GM19467 (cell line): Measurements from ENCODE around the gene CLIC5.

ENCODE experiments used
- ATAC-seq: cut with Tn5 transposase; IDR thresholded peaks from one replicate; pipeline ENCODE4 v1.9.1; 2021; ENCODE audit warnings: mild to moderate bottlenecking, moderate library complexity; ENCODE audit not compliant: unreplicated experiment

Gene CLIC5

DNA sequence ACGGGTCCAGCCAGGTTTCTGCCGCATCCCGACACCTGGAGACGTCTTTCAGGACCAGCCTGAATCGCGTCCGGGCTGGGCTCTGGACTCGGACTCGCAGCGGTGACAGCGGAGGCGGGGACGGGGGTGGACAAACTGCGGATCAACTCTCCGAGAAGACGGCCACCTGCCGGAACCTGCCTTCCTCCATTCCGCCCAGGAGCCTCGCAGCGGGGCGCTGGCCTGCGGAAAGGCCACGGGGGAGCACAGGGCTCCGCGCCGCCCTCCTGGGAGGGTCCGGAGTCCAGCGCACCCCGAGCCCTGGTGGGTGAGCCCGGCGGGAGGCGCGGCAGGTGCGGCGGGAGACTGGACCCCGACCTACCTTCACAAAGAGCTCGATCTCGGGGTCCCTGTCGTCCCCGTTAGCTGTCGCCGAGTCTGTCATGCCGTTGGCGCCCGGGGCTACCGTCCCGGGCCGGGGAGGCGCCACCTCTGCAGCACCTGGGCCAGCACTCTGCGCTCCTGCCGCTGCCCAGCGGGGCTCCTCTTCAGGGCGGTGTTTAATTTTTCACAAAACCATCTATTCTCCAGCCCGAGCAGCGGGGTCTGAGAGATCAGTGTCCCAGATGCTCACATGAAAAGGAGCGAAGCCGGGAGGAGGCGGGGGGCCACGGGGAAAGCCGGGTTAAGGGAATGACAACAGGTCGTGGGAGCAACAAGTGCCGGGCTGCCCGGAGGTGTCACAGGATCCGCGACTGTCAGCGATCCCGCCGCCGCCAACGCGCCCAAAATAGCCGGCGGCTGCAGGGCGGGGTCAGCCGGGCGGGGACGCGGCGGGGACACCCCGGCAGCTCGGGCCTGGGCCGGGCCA lies at the start of gene CLIC5:
TSS of gene CLIC5 (minus strand) at position 742 of the 850 bp plus-strand sequence. CDS start at position 424, 318 bp downstream.
- no peak for ATAC-seq

DNA sequence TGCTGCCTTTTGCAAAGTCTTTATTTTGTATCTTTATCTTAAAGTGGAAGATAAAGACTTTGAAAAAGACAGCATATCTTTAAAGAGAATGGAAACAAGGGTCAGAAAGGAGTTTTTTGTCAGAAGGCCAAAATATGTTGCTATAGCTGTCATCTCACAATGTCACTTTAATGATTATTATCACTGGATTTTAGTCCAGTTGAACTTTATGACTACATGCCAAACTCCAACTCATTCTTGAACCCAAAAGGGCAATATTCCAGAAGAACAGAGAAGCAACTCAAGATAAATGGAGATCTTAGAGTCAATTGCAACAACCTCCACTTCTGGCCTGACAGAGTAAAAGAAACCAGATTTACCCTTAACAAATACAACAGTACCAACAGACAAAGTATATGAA lies 47.3 kb upstream of the CLIC5 start:
- no peak for ATAC-seq

DNA sequence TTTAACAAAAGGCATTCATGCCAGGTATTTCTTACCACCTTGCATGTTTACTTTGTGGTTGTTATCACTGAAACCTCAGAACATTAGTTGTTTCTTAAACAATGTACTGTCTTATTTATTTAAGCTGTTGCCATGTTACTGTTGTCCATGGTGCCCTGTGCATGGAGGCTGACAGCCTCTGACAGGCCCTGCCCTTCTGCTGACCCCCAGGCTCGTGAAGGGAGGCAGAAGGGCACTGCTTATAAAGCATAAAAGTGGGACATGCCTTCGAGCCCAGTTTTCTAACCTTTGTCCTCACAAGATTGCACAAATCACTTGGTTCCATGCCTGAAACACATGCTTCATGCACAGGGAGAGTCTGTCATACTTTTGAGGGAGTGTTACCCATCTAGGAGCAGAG lies 46.7 kb upstream of the CLIC5 start:
- no peak for ATAC-seq

DNA sequence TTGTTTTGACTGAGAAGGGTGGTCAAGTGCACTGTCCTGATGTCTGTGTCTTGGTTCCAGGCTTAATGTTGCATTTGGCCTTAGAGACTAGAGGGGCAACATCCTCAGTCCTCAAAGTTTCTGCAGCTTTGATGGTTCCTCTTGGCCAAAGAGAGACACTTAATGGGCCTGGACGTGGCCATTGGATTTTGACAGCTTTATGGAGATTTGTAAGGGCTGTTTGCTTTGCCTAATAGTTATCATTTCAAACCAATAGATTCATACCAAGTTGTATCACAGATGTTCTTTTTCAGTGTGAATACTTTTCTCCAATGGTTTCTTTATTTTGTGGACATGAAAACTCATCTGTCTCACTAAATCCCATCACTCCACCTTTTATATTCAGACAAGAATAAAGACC lies 45.8 kb upstream of the CLIC5 start:
- ATAC-seq, result no peak

DNA sequence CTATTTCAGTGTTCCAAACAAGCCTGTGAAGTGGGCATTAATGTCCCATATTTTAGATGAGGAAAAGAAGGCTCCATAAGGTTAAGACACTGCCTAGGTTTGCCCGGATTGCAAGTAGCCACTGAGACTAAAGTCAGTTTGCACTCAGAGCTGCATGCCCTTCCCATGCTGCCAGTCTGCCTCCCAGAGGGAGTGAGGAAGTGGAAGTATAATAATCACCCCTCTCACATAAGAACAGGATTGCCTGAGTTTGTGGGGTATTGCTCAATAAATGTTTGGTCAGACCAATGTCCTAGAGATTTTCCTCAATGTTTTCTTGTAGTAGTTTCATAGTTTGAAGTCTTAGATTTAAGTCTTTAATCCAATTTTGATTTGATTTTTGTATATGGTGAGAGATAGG lies 43.9 kb upstream of the CLIC5 start:
- ATAC-seq, result no peak

DNA sequence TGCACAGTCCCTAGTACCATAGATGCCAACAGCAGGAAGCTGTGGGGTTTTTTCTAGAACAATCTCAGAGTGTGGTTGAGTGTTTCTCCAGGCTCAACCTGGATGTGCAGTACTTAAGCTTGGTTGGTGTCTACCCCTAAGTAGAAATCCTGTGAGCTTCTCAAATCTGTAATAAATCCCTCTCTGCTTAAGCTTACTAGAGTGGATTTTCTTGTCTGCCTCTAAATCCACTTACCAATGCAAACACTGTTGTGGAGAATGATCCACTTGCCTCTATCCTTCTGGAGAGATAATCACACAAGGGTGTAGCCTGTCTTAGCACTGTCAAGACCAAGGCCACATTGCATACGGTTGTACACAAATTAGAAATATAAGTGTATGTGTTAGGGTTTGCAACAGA lies 43.3 kb upstream of the CLIC5 start:
- ATAC-seq, result no peak

DNA sequence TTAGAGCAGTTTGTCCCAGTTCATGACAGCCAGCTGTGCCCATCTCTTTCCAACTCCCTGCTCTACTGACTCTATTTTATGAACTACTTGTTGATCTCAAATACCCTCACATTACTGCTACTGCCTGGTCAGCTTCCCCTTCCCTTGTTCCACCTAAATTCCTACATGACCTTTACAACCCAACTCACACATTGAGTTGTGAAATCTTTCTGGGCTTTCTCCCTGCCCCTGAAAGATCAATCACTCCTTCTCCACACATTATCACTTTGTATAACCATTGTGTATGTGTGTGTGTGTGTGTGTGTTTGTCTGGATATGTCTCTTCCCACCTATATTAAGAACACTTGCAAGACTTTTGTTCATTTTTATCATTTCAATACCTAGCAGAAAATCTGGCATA lies 42.1 kb upstream of the CLIC5 start:
- no peak for ATAC-seq

DNA sequence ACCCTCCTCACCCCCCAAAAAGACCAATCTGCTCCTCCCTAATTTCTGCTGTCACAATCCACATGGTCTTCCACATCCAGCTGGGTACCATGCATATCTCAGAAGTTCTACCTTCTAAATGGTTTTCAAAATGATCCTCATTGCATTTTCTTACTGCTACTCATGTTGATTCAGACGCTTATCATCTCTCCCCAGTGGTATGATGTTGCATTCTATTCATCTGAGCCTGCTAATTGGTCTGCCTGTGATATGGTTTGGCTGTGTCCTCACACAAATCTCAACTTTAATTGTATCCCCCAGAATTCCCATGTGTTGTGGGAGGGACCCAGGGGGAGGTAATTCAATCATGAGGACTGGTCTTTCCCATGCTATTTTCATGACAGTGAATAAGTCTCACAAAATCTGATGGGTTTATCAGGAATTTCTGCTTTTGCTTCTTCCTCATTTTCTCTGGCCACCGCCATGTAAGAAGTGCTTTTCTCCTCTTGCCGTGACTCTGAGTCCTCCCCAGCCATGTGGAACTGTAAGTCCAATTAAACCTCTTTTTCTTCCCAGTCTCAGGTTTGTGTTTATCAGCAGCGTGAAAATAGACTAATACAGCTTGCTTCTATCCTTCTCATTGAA lies 41.4 kb upstream of the CLIC5 start:
- no peak for ATAC-seq

DNA sequence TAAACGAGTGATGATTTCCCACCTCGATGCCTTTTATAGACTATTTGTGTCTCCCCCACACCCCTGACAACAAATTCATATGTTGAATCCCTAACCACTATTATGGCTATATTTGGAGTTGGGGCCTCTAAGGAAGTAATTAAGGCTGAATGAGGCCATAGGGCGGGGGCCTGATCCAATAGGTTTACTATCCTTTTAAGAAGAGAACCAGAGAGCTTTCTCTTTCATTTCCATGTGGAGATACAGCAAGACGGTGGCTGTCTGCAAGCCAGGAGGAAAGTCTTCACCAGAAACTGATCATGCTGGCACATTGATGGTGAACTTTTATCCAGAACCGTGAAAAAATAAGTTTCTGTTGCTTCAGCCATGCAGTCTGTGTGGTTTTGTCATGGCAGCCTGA lies 38.9 kb upstream of the CLIC5 start:
- no peak for ATAC-seq

DNA sequence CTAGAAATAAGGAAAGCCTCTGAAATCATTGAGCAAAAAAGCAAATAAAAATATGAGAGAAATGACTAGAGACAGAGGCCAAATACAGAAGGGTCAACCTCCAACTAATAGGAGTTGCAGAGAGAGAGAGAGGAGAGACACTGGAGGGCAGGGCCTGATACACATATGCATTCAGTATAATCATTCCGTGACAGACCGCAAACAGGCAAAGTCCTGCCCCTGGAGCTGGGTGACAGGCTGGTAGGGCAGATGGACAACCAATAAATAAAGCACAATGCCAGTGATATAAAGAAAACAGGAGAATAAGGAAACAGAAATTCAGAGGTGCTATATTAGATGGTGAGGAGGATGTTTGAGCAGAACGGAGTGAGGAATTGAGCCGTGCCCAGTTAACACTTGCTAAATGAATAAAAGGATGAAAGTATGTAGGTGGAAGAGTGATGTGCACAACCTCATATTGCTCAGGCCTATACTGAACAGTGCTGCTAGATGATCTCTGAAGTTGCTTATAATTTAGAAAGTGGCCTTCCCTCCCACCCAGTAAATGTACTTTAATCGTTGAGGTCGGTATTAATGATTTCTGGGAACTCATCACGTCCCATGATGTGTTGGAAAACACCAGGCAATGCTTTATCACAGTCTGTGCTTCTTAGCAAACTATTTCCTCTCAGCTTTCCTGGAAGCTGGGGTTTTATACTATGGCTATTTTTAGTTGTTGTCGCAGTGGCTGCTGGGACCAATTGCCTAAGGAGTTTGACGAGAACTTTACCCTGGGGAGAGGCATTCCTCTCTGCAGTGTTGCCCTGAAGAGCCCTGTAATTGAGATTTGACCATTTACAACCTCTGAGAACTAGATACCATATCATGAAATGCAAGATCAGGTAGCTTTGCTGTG lies 37.6 kb upstream of the CLIC5 start:
- ATAC-seq, result no peak

DNA sequence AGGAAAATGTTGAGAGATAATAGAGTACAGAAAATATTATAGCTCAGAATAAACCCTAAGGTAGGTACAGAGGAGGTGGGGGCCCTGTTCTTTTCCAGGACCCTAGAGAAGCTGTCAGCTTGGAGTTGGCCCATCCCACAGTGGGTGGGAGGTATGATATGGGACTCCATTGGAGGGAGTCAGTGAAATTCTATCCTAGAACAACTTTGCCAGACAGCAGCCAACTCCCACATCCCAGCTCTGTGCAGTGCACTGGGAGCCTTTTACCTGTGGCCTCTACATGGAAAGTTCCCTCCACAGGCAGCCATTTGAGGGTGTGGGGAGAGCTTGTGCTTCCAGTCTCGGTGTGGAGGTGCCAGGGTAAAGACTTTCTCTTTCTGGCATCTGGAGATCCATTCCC lies 36.8 kb upstream of the CLIC5 start:
- ATAC-seq, result no peak

DNA sequence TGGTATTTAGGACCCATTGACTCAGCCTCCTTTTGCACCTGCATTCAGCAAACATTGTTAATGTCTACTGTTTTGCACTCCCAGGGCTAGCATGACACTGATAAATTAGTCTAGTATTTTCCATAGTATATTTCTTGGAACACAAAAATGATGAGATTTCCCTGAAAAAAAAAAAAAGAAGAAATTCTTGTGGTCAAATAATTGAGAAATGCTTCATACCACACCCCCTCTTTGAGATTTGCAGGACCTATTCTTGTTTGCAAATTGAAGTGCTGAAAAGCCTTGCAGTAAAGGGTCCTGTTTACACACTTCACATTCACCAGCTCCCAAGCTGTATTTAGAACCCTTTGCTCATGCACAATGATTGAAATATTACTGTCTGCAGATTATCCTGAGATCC lies 36.3 kb upstream of the CLIC5 start:
- ATAC-seq, result no peak

DNA sequence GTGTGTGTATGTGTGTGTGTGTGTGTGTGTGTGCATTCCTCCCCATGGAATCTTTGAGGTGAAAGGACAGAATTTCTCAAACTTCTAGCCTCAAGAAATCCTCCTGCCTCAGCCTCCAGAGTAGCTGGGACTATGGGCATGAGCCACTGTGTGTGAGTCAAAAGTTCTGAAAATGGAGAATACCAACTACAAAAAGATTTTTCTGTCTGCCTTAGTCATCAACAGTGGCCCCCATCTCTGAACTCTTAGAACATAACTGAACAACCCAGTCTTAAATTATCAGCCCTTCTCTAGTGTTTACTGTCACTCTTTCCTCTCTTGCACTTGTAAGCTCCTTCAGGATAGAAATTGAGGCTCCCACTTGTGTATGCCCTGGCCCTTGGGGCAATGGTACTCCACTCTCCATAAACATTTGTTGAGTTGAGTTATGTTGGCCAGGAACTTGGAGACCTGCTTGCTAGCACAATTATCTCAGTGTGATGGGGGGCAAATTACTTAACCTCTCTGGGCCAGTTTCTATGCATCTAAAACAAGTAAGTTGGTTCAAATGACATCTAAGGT lies 35.3 kb upstream of the CLIC5 start:
- no peak for ATAC-seq

DNA sequence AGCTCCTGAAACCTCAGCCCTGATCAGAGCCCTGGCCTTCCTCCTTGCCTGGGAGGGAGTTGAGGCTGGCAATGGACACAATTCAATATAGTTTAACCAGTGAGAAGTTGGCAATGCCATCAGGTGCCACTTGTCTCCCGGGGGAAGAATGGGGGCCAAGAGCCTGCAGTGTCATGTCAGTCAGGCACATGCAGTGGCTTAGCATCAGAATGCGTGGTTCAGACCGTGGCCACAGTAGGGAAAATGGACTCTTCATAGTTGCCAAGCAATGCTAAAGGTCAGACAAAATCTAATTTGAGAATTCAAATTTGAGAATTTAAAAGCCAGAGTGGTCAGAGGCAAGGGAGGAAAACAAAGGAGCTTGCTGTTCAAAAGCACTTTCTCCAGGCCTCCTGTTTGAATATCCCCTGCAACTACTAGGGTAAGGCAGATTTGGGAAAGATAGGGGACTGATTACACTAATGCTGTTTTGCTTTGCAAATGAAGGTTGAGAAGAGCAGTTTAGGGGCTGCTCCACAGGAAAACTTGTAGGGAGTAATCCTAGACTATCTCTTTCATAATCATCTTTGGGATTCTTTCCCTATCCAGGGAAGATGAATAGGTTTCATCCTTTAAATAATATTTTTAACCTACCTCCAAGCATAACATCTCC lies 33.1 kb upstream of the CLIC5 start:
- no peak for ATAC-seq

DNA sequence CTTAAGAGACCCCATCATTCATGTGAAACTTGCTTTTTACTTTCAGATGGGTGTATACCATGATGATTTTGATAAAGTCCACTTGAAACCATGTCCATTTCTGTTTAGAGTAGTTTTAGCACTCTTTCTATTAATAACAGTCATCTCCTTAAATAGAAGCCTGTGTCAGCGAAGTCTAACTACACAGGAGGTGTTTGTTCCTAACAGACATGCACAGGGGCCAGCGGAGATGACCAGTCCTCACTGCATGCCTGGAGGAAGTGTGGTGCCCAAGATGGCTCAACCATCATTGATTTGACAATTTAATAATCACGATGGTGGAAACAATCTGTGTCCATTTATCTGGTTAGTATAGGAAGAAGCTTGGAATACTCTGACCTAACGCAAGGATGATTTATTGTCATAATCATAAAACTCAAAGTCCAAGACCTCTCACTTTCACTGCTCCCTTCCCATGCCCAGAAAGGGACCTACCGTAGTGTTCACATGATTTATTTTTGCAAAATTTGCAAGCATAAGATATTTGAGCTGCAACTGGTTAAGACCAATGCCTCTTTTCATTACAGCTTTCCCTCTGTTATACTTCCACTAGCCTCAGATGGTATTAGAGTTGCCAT lies 31.0 kb upstream of the CLIC5 start:
- no peak for ATAC-seq

DNA sequence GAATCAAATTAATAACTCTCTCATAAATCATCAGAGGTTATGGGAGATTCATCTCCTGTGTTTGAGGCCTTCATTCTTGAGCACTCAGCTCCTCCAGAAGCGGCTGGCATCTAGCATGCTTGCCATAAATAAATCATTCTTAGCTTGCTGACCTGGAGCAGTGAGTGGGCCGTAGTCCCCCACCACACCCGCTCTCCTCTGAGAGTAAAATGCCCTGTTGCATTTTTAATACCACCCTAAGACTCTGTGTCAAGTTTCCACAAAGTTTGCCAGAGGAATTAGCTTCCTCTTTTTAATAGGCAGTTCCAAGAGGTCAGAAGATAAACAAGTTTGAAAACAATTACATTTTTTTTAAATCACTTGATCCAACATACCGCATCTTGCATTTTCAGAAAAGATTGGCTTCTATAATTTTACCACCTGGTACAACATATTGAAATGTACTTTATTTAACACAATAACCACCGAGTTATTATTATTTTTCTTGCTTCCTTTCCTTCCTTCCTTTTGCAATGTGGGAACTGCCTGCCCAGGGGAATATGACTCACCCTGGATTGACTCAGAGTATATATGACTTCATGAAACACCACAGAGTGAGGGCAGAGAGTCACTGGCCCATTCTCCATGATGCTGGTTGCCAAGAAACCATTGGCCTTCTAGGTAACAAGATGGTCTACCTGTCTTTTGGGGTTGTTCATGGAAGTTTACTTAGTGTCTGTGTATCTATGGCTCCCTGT lies 29.4 kb upstream of the CLIC5 start:
- ATAC-seq, result no peak

DNA sequence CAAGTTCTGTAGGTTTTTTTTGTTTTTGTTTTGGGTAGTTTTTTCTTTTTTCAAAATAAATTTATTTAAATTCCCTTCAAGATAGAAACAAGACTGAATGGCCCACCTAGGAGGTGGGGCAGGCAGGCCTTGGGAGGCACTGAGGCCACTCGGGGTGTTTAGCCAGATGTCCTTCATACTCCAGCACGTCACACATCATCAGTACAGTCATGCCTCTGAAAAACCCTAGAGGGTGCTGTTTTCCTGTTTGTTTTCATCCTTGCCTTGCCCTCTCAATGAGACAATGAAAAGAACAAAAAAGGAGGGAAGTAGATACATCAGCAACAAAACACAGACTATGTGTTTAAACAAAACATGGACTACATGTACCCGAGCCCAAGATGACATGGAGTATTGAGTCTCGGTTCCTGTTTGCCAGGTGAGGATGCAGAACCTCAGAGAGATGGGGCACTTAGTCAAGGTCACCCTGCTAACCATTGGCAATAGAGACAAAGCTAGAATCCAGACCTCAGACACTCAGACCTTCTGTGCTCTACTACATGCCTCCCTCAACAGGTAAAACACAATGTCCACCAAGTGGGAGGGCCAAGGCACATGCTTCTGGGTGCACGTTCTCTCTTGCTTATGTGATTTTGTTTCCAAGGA lies 26.8 kb upstream of the CLIC5 start:
- no peak for ATAC-seq

DNA sequence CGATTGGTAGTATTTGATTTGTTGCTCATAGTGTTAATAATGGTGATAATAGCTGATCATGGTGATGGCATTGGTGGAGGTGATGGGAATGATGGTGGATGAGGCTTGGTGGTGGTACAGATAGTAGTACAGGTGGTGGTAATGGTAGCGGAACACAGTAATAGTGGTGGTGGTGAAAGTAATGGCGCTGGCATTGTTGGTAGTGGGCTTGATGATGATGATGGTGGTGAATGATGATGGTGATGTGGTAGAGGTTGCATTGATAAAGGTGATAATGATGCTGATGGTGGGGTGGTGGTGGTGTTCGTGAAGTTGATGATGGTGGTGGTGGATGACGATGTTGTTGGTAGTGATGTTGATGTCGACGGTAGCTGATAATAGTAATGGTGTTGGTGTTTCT lies 24.6 kb upstream of the CLIC5 start:
- no peak for ATAC-seq

DNA sequence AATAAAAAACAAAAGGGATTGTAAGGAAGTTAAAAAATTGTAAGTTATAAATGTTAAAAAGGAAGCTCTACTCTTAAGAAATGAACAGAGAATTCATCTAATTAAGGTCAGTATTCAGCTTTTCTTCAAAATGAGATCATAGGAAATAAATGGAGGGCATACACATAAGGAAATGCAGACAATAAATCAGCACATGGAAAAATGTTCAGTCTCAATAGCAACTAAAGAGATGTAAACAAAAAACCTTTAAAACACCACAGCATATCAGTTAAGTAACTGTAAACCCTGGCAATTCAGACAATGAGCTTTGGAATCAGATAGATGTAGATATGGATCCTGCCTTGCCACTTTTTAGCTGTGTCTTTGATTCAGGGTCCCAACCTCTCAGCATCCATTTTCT lies 24.0 kb upstream of the CLIC5 start:
- no peak for ATAC-seq
